T-helper 2 cell treated with Interferon-gamma antibody and Interleukin-4, amounts not matched to agents 5 μg/mL and 100 μg/mL, for 36 hours (primary cell): ENCODE results near the gene QPCT.
"Not testable (repeated sequence)": the region's sequence is repeated elsewhere in the genome, so short reads cannot be mapped to it uniquely, and the experiment has no call there.

Source experiments
- DNase-seq: peaks from one replicate; pipeline ENCODE4 v3.0.0; 2021; ENCODE audit warnings: low spot score
- H3K27ac Mint-ChIP-seq: one replicate; pipeline ENCODE4 v1.8.0; 2021; ENCODE audit warnings: mild to moderate bottlenecking, mixed read lengths
- H3K27me3 Mint-ChIP-seq: one replicate; pipeline ENCODE4 v1.8.0; 2021; ENCODE audit warnings: low read depth, mixed read lengths
- H3K36me3 Mint-ChIP-seq: one replicate; pipeline ENCODE4 v1.8.0; 2021; ENCODE audit warnings: low read depth, mixed read lengths
- H3K4me1 Mint-ChIP-seq: one replicate; pipeline ENCODE4 v1.8.0; 2021; ENCODE audit warnings: low read depth, mixed read lengths
- H3K4me3 Mint-ChIP-seq: one replicate; pipeline ENCODE4 v1.8.0; 2022; ENCODE audit warnings: mild to moderate bottlenecking, moderate library complexity, mixed read lengths
- H3K9me3 Mint-ChIP-seq: one replicate; pipeline ENCODE4 v1.8.0; 2021; ENCODE audit warnings: mixed read lengths

Gene QPCT

GRCh38 chr2:37398990-37399389 lies 54.6 kb downstream of the QPCT start:
- Mint-ChIP-seq H3K9me3 (no peaks in the 10 kb centered on the region), H3K27me3 (peaks cover 33% of the 10 kb centered on the region), H3K4me1 (peaks cover 3% of the 10 kb centered on the region), H3K27ac (no peak overlapping the region), H3K36me3 (no peaks in the 10 kb centered on the region), H3K4me3 (no peak overlapping the region)
- no peak for DNase-seq

GRCh38 chr2:37400041-37400440 lies 55.6 kb downstream of the QPCT start:
- no peak overlapping the region for H3K27ac Mint-ChIP-seq
- H3K27me3 Mint-ChIP-seq, result peaks cover 25% of the 10 kb centered on the region
- H3K9me3 Mint-ChIP-seq, result no peaks in the 10 kb centered on the region
- no peak overlapping the region for H3K4me3 Mint-ChIP-seq
- no peaks in the 10 kb centered on the region for H3K36me3 Mint-ChIP-seq
- no peak for DNase-seq
- peaks cover 1% of the 10 kb centered on the region for H3K4me1 Mint-ChIP-seq

- H3K4me3 Mint-ChIP-seq, result no peak overlapping the region
Measured at GRCh38 chr2:37402636-37403035, 58.2 kb downstream of the QPCT start.

GRCh38 chr2:37405781-37406180 lies 61.4 kb downstream of the QPCT start:
- peaks cover 24% of the 10 kb centered on the region for H3K27me3 Mint-ChIP-seq
- H3K4me1 Mint-ChIP-seq, result no peaks in the 10 kb centered on the region
- no peak for DNase-seq
- no peaks in the 10 kb centered on the region for H3K9me3 Mint-ChIP-seq
- no peak overlapping the region for H3K4me3 Mint-ChIP-seq
- H3K36me3 Mint-ChIP-seq, result no peaks in the 10 kb centered on the region
- no peak overlapping the region for H3K27ac Mint-ChIP-seq

More at GRCh38 chr2:37402636-37403035, 58.2 kb downstream of the QPCT start:
- Mint-ChIP-seq H3K36me3 (no peaks in the 10 kb centered on the region), H3K4me1 (no peaks in the 10 kb centered on the region), H3K9me3 (no peaks in the 10 kb centered on the region), H3K27ac (no peak overlapping the region), H3K27me3 (peaks cover 30% of the 10 kb centered on the region)
- DNase-seq, result no peak

GRCh38 chr2:37412231-37412630 lies 67.8 kb downstream of the QPCT start:
- Mint-ChIP-seq H3K4me1 (no peaks in the 10 kb centered on the region), H3K27me3 (peaks cover 18% of the 10 kb centered on the region), H3K4me3 (no peak overlapping the region), H3K36me3 (no peaks in the 10 kb centered on the region), H3K9me3 (no peaks in the 10 kb centered on the region), H3K27ac (no peak overlapping the region)
- DNase-seq, result no peak

GRCh38 chr2:37413911-37414469 lies 69.6 kb downstream of the QPCT start:
- not testable (repeated sequence) for H3K9me3 Mint-ChIP-seq

GRCh38 chr2:37414470-37414949 lies 70.1 kb downstream of the QPCT start:
- H3K27me3 Mint-ChIP-seq, result peaks cover 15% of the 10 kb centered on the region
- no peaks in the 10 kb centered on the region for H3K36me3 Mint-ChIP-seq
- H3K4me1 Mint-ChIP-seq, result no peaks in the 10 kb centered on the region
- DNase-seq, result no peak
- no peak overlapping the region for H3K27ac Mint-ChIP-seq
- H3K9me3 Mint-ChIP-seq, result no peaks in the 10 kb centered on the region
- no peak overlapping the region for H3K4me3 Mint-ChIP-seq

More at GRCh38 chr2:37413911-37414469, 69.6 kb downstream of the QPCT start:
- H3K27me3 Mint-ChIP-seq, result peaks cover 16% of the 10 kb centered on the region
- not testable (repeated sequence) for H3K4me3 Mint-ChIP-seq, H3K4me1 Mint-ChIP-seq, DNase-seq, H3K27ac Mint-ChIP-seq, H3K36me3 Mint-ChIP-seq

- H3K27ac Mint-ChIP-seq, result no peak overlapping the region
- H3K4me3 Mint-ChIP-seq, result no peak overlapping the region
- no peaks in the 10 kb centered on the region for H3K9me3 Mint-ChIP-seq
- peaks cover 15% of the 10 kb centered on the region for H3K27me3 Mint-ChIP-seq
- no peaks in the 10 kb centered on the region for H3K4me1 Mint-ChIP-seq
- H3K36me3 Mint-ChIP-seq, result no peaks in the 10 kb centered on the region
- no peak for DNase-seq
Measured at GRCh38 chr2:37415128-37415820, 70.8 kb downstream of the QPCT start.

GRCh38 chr2:37417321-37417720 lies 72.9 kb downstream of the QPCT start:
- Mint-ChIP-seq H3K27me3 (peaks cover 7% of the 10 kb centered on the region), H3K4me3 (no peak overlapping the region), H3K4me1 (no peaks in the 10 kb centered on the region), H3K9me3 (no peaks in the 10 kb centered on the region), H3K36me3 (no peaks in the 10 kb centered on the region), H3K27ac (no peak overlapping the region)
- no peak for DNase-seq

GRCh38 chr2:37418956-37419355 lies 74.5 kb downstream of the QPCT start:
- no peak overlapping the region for H3K4me3 Mint-ChIP-seq
- H3K27me3 Mint-ChIP-seq, result peaks cover 6% of the 10 kb centered on the region
- H3K4me1 Mint-ChIP-seq, result no peaks in the 10 kb centered on the region
- no peak overlapping the region for H3K27ac Mint-ChIP-seq
- H3K9me3 Mint-ChIP-seq, result no peaks in the 10 kb centered on the region
- DNase-seq, result no peak
- H3K36me3 Mint-ChIP-seq, result no peaks in the 10 kb centered on the region

GRCh38 chr2:37421686-37422085 lies 77.3 kb downstream of the QPCT start:
- Mint-ChIP-seq H3K9me3 (no peaks in the 10 kb centered on the region), H3K27ac (no peak overlapping the region), H3K4me3 (no peak overlapping the region), H3K36me3 (no peaks in the 10 kb centered on the region), H3K4me1 (no peaks in the 10 kb centered on the region), H3K27me3 (peaks cover under 1% of the 10 kb centered on the region)
- DNase-seq, result no peak

- Mint-ChIP-seq H3K4me1 (no peaks in the 10 kb centered on the region), H3K36me3 (no peaks in the 10 kb centered on the region), H3K9me3 (no peaks in the 10 kb centered on the region), H3K4me3 (no peak overlapping the region), H3K27ac (no peak overlapping the region), H3K27me3 (peaks cover 3% of the 10 kb centered on the region)
- DNase-seq, result no peak
Measured at GRCh38 chr2:37422816-37423215, 78.4 kb downstream of the QPCT start.
